Activated T-cell treated with anti-CD3 and anti-CD28 coated beads, Interleukin-2, amount 50 U/mL, for 72 hours (primary cell): Measurements from ENCODE around the gene TUBGCP2. TPM values are rescaled to one million over a fixed set of nuclear protein-coding genes. Genes with fewer than 3 reads are reported as not detected.

Experiments
- ATAC-seq, 2 donors: fragments of 150-1000 bp; cut with Tn5 transposase; replicated peaks in 1 of 2; 2 replicates each; pipeline ENCODE4 v1.10.0; 2021; ENCODE audit warnings: moderate library complexity in 2 of 2, mild to moderate bottlenecking in 1 of 2
- DNase-seq, 2 donors: peaks; one replicate each; pipeline ENCODE4 v3.0.0; 2021 to 2022; ENCODE audit warnings: mixed read lengths in 1 of 2
- H3K27ac Mint-ChIP-seq: one replicate; pipeline ENCODE4 v1.8.0; 2022; ENCODE audit warnings: mild to moderate bottlenecking, moderate library complexity, mixed read lengths
- H3K27me3 Mint-ChIP-seq: one replicate; pipeline ENCODE4 v1.8.0; 2022; ENCODE audit warnings: low read depth, mixed read lengths
- H3K36me3 Mint-ChIP-seq, 2 donors: one replicate each; pipeline ENCODE4 v1.8.0; 2022; ENCODE audit warnings: mixed read lengths in 2 of 2, mild to moderate bottlenecking in 1 of 2; ENCODE audit not compliant: insufficient read depth in 2 of 2
- H3K4me1 Mint-ChIP-seq: one replicate; pipeline ENCODE4 v1.8.0; 2022; ENCODE audit warnings: low read depth, mixed read lengths
- H3K4me3 Mint-ChIP-seq, 2 donors: one replicate each; pipeline ENCODE4 v1.8.0; 2022; ENCODE audit warnings: mild to moderate bottlenecking in 2 of 2, mixed read lengths in 2 of 2, moderate library complexity in 2 of 2
- H3K9me3 Mint-ChIP-seq, 2 donors: one replicate each; pipeline ENCODE4 v1.8.0; 2022; ENCODE audit warnings: mixed read lengths in 2 of 2
- total RNA-seq, 2 donors: library from RNA; stranded (reverse); gene quantifications; one replicate each; pipeline ENCODE4 v1.2.3, GENCODE V29; 2022

Gene TUBGCP2
- total RNA-seq, 2 donors from 2014 or later: 50.9 to 51.2 TPM

- Mint-ChIP-seq H3K36me3 (peaks cover 2 to 16% of the 10 kb centered on the region in 2 donors), H3K27me3 (no peaks in the 10 kb centered on the region), H3K4me3 (no peak overlapping the region), H3K27ac (no peak overlapping the region), H3K9me3 (no peaks in the 10 kb centered on the region), H3K4me1 (peaks cover 9% of the 10 kb centered on the region)
- ATAC-seq (no peak), DNase-seq (no peak)
These were observed 11.2 kb downstream of the TUBGCP2 start for GRCh38 chr10:133297504-133297903.

- ATAC-seq (no peak), DNase-seq (no peak)
- peaks cover 9% of the 10 kb centered on the region for H3K4me1 Mint-ChIP-seq
- H3K9me3 Mint-ChIP-seq: no peaks in the 10 kb centered on the region
- H3K27ac Mint-ChIP-seq: no peak overlapping the region
- H3K27me3 Mint-ChIP-seq: no peaks in the 10 kb centered on the region
- H3K4me3 Mint-ChIP-seq: no peak overlapping the region
- peaks cover 2 to 16% of the 10 kb centered on the region in 2 donors for H3K36me3 Mint-ChIP-seq
These were observed 13.0 kb downstream of the TUBGCP2 start for GRCh38 chr10:133295426-133296320.

DNA sequence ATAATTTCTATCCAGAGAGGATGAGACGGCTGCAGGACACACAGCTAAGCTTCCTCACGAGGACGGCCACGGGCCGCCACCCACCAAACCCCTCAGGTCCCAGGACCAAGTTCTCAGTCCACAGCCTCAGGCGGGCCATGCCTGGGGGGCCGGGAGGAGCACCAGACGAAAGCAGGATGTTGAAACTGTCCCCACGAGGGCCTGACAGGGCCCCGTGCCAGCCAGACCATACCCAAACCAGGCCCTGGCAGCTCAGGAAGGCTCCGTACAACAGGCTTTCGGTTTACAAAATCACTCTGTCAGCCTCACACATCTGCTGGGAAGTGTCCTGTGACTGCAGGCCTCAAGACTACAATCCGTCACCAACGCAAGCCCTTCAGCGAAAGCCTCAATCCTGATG, 14.5 kb downstream of the TUBGCP2 start:
- peaks cover 3 to 11% of the 10 kb centered on the region in 2 donors for H3K36me3 Mint-ChIP-seq
- H3K27ac Mint-ChIP-seq: no peak overlapping the region
- no peaks in the 10 kb centered on the region for H3K27me3 Mint-ChIP-seq

GRCh38 chr10:133293810-133294119, 14.9 kb downstream of the TUBGCP2 start:
- DNase-seq: no peak
- peaks cover 9% of the 10 kb centered on the region for H3K4me1 Mint-ChIP-seq
- no peak overlapping the region for H3K4me3 Mint-ChIP-seq
- no peaks in the 10 kb centered on the region for H3K27me3 Mint-ChIP-seq
- no peaks in the 10 kb centered on the region for H3K9me3 Mint-ChIP-seq
- H3K27ac Mint-ChIP-seq: no peak overlapping the region
- no peak for ATAC-seq
- H3K36me3 Mint-ChIP-seq: peaks cover 4 to 13% of the 10 kb centered on the region in 2 donors

More for the DNA sequence above, 14.5 kb downstream of the TUBGCP2 start:
- no peak for ATAC-seq
- Mint-ChIP-seq H3K9me3 (no peaks in the 10 kb centered on the region), H3K4me3 (no peak overlapping the region), H3K4me1 (peaks cover 9% of the 10 kb centered on the region)
- DNase-seq: no peak

- DNase-seq: no peak
- ATAC-seq: peak; percentile 58 to 77
- Mint-ChIP-seq H3K36me3 (peaks cover 5 to 12% of the 10 kb centered on the region in 2 donors), H3K4me1 (peaks cover 9% of the 10 kb centered on the region), H3K9me3 (no peaks in the 10 kb centered on the region), H3K27ac (no peak overlapping the region), H3K4me3 (no peak overlapping the region), H3K27me3 (no peaks in the 10 kb centered on the region)
These were observed 15.5 kb downstream of the TUBGCP2 start for GRCh38 chr10:133292919-133293809.

DNA sequence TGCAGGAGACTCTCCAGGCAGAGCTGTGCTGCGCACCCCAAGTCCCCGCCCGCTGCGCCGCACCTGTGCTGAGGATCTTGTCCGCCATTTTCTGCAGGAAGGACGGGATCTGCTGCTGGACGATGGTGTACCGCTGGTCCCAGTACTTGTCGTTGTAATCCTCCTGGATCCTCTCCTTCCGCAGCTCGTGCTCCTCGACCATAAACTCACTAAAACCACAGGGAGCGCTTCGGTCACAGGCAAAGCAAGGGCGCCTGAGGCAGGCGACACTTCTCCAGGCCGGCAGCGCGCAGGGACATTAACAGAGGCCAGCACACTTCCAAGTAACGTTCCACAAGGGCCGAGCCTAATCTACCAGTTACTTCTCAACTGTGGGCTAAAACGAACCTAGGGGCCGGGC, 18.9 kb downstream of the TUBGCP2 start:
- Mint-ChIP-seq H3K4me3 (no peak overlapping the region), H3K9me3 (no peaks in the 10 kb centered on the region), H3K36me3 (peaks cover 8 to 21% of the 10 kb centered on the region in 2 donors), H3K27ac (no peak overlapping the region), H3K4me1 (peaks cover 9% of the 10 kb centered on the region), H3K27me3 (no peaks in the 10 kb centered on the region)
- ATAC-seq (no peak), DNase-seq (no peak)

DNA sequence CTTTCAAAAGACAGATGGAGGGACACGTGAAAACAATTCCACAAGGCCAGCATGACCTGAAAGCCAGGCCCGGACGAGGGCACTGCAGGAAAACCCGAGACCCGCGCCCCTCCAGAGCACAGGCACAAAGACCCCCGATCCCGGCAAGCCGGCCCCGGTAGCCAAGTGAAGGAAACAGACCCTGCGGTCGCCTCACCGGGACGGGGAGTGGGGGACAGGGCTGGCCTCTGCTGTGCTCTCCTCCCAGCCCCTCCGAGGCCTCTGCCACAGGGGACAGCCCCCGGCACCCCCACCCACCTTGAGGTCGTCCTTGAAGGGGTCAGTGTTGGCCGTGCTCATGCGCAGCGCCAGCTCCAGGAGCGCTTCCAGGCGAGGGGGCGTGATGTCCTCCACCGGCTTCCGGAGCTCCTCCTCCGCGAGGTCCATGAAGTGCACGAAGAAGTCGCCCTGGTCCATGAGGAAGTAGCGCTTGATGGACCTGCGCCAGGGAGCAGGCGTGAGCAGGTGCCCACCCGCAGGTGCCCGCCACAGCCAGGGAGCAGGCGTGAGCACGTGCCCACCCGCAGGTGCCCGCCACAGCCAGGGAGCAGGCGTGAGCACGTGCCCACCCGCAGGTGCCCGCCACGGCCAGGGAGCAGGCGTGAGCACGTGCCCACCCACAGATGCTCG, 20.7 kb downstream of the TUBGCP2 start:
- no peaks in the 10 kb centered on the region for H3K27me3 Mint-ChIP-seq
- H3K9me3 Mint-ChIP-seq: no peaks in the 10 kb centered on the region
- H3K4me1 Mint-ChIP-seq: no peaks in the 10 kb centered on the region
- no peak overlapping the region for H3K27ac Mint-ChIP-seq
- no peak overlapping the region for H3K4me3 Mint-ChIP-seq
- ATAC-seq (no peak), DNase-seq (no peak)
- H3K36me3 Mint-ChIP-seq: peaks cover 10 to 22% of the 10 kb centered on the region in 2 donors

DNA sequence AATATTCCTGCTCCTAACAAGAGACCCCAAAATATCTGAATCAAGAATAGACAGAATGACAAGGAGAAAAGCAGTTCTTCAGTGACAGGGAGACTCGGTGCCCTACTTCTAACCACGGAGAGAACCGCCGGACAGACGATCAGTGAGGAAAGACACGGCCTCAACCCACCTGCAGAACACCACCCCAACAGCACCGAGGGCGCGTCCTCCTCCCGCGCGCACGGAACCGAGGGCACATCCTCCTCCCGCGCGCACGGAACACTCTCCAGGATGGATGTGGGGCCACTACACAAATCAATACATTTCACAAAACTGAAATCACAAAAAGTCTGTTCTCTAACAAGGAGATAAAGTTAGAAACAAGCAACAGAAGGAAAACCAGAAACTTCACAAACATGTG, 22.3 kb downstream of the TUBGCP2 start:
- Mint-ChIP-seq H3K27ac (peak overlapping the region; percentile 28), H3K9me3 (no peaks in the 10 kb centered on the region), H3K36me3 (peaks cover 10 to 25% of the 10 kb centered on the region in 2 donors), H3K4me1 (no peaks in the 10 kb centered on the region), H3K4me3 (no peak overlapping the region), H3K27me3 (no peaks in the 10 kb centered on the region)
- ATAC-seq: no peak
- DNase-seq: no peak

- Mint-ChIP-seq H3K4me3 (no peak overlapping the region), H3K9me3 (no peaks in the 10 kb centered on the region), H3K4me1 (no peaks in the 10 kb centered on the region), H3K36me3 (peaks cover 10 to 25% of the 10 kb centered on the region in 2 donors), H3K27me3 (no peaks in the 10 kb centered on the region), H3K27ac (no peak overlapping the region)
- DNase-seq: no peak
- no peak for ATAC-seq
These were observed 23.5 kb downstream of the TUBGCP2 start for GRCh38 chr10:133285217-133285616.

DNA sequence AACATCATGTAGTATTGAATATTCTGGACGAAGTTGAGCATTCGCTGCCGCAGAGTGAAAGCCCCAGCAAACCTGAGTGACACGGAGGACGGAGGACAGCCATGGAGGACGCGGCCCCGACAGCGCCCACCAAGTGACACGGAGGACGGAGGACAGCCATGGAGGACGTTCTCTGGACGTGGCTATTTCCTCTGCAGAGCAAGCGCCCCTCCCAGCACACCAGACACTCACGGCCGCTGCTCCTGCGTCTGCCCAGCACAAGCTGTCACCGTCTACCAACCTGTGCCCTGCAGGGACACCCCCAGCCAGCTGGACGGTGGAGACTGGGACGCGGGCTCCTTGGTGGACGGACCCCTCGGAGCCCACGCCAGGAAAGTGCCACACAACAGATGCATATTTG, 24.7 kb downstream of the TUBGCP2 start:
- no peak for ATAC-seq
- peaks cover 9 to 24% of the 10 kb centered on the region in 2 donors for H3K36me3 Mint-ChIP-seq
- no peak overlapping the region for H3K27ac Mint-ChIP-seq
- no peak for DNase-seq
- no peaks in the 10 kb centered on the region for H3K4me1 Mint-ChIP-seq
- H3K9me3 Mint-ChIP-seq: no peaks in the 10 kb centered on the region
- H3K27me3 Mint-ChIP-seq: no peaks in the 10 kb centered on the region
- no peak overlapping the region for H3K4me3 Mint-ChIP-seq

GRCh38 chr10:133282846-133283390, 25.8 kb downstream of the TUBGCP2 start:
- Mint-ChIP-seq H3K27me3 (no peaks in the 10 kb centered on the region), H3K27ac (no peak overlapping the region), H3K36me3 (peaks cover 7 to 24% of the 10 kb centered on the region in 2 donors), H3K4me1 (peaks cover 10% of the 10 kb centered on the region), H3K9me3 (no peaks in the 10 kb centered on the region), H3K4me3 (no peak overlapping the region)
- no peak for DNase-seq
- ATAC-seq: no peak

GRCh38 chr10:133281628-133282372, 26.9 kb downstream of the TUBGCP2 start:
- no peak for ATAC-seq
- H3K9me3 Mint-ChIP-seq: no peaks in the 10 kb centered on the region
- no peak for DNase-seq
- H3K4me1 Mint-ChIP-seq: peaks cover 15% of the 10 kb centered on the region
- no peak overlapping the region for H3K27ac Mint-ChIP-seq
- no peaks in the 10 kb centered on the region for H3K27me3 Mint-ChIP-seq
- no peak overlapping the region for H3K4me3 Mint-ChIP-seq
- H3K36me3 Mint-ChIP-seq: peaks cover 7 to 20% of the 10 kb centered on the region in 2 donors
